ENCODE measurements around the gene MBOAT1.
A peak's percentile ranks its signal among the peaks of the same experiment; 100 is the strongest.
"Not testable (repeated sequence)": the region's sequence is repeated elsewhere in the genome, so short reads cannot be mapped to it uniquely, and the experiment has no call there.

The MBOAT1 gene

GRCh38 chr6:20188630-20189075 lies 23.6 kb downstream of the MBOAT1 start:
- no peak for DNase-seq (ENCODE audit: low spot score)
- TF ChIP-seq CTCF (IDR thresholded peaks at IDR 0.05; ENCODE audit: extremely low read depth, missing control alignments), result no peak

GRCh38 chr6:20186981-20187380 lies 25.3 kb downstream of the MBOAT1 start:
- no peak for DNase-seq (ENCODE audit: low spot score)
- no peak for TF ChIP-seq CTCF (IDR thresholded peaks at IDR 0.05; ENCODE audit: extremely low read depth, missing control alignments)

GRCh38 chr6:20183706-20184105 lies 28.6 kb downstream of the MBOAT1 start:
- no peak for TF ChIP-seq CTCF (IDR thresholded peaks at IDR 0.05; ENCODE audit: extremely low read depth, missing control alignments)
- DNase-seq (ENCODE audit: low spot score), result no peak

GRCh38 chr6:20182926-20183521 lies 29.2 kb downstream of the MBOAT1 start:
- TF ChIP-seq CTCF (IDR thresholded peaks at IDR 0.05; ENCODE audit: extremely low read depth, missing control alignments), result no peak

GRCh38 chr6:20182069-20182468 lies 30.2 kb downstream of the MBOAT1 start:
- TF ChIP-seq CTCF (IDR thresholded peaks at IDR 0.05; ENCODE audit: extremely low read depth, missing control alignments), result no peak
- DNase-seq (ENCODE audit: low spot score), result no peak

More at GRCh38 chr6:20182926-20183521, 29.2 kb downstream of the MBOAT1 start:
- no peak for DNase-seq (ENCODE audit: low spot score)

- no peak for TF ChIP-seq CTCF (IDR thresholded peaks at IDR 0.05; ENCODE audit: extremely low read depth, missing control alignments)
- peak; percentile 20 for DNase-seq (ENCODE audit: low spot score)
Observed at GRCh38 chr6:20180935-20181334, 31.3 kb downstream of the MBOAT1 start.

- not testable (repeated sequence) for DNase-seq (ENCODE audit: low spot score)
Observed at GRCh38 chr6:20179287-20180045, 32.8 kb downstream of the MBOAT1 start.
